GM23338 (cell line): Measurements from ENCODE around the gene NOL3. TPM values are rescaled to one million over a fixed set of nuclear protein-coding genes. Genes with fewer than 3 reads are reported as not detected.
A peak's percentile ranks its signal among the peaks of the same experiment; 100 is the strongest.

Source experiments
- ATAC-seq: fragments of 200-7000 bp; cut with Tn5 transposase; 3 replicates; pipeline ENCODE4 v1.9.1; 2020
- DNase-seq: peaks from one replicate; pipeline ENCODE4 v3.0.0-alpha.2; 2015; ENCODE audit warnings: low spot score
- H2AFZ ChIP-seq: fragments of 200-600 bp; sonication (generic); 2 replicates; pipeline ENCODE4 v1.8.0; 2016; ENCODE audit warnings: antibody characterized with exemption, mild to moderate bottlenecking, moderate library complexity
- H3F3A ChIP-seq: fragments of 200-600 bp; sonication (generic); replicated peaks from 2 replicates; pipeline ENCODE4 v1.8.0; 2017; ENCODE audit warnings: antibody characterized with exemption, mixed run types, low read depth
- H3K27ac ChIP-seq: fragments of 200-600 bp; sonication (generic); 2 replicates; pipeline ENCODE4 v1.6.1; 2016; ENCODE audit warnings: low read depth
- H3K27me3 ChIP-seq: fragments of 200-600 bp; sonication (generic); 2 replicates; pipeline ENCODE4 v1.8.0; 2016; ENCODE audit warnings: mild to moderate bottlenecking, mixed run types, moderate library complexity; ENCODE audit not compliant: insufficient read depth
- H3K36me3 ChIP-seq: fragments of 200-600 bp; sonication (generic); 2 replicates; pipeline ENCODE4 v1.8.0; 2016; ENCODE audit warnings: mild to moderate bottlenecking; ENCODE audit not compliant: insufficient read depth
- H3K4me1 ChIP-seq: fragments of 200-600 bp; sonication (generic); 2 replicates; pipeline ENCODE4 v1.8.0; 2016; ENCODE audit warnings: mild to moderate bottlenecking, moderate library complexity; ENCODE audit not compliant: insufficient read depth
- H3K4me2 ChIP-seq: fragments of 200-600 bp; sonication (generic); 2 replicates; pipeline ENCODE4 v1.7.1; 2017; ENCODE audit warnings: mixed run types
- H3K4me3 ChIP-seq: fragments of 200-600 bp; sonication (generic); 2 replicates; pipeline ENCODE4 v1.6.1; 2016; ENCODE audit warnings: mixed run types
- H3K79me2 ChIP-seq: fragments of 200-600 bp; sonication (generic); replicated peaks from 2 replicates; pipeline ENCODE4 v1.8.0; 2017; ENCODE audit warnings: mild to moderate bottlenecking; ENCODE audit not compliant: insufficient read depth
- H3K9me2 ChIP-seq: fragments of 200-600 bp; sonication (generic); 2 replicates; pipeline ENCODE4 v1.8.0; 2017; ENCODE audit not compliant: insufficient read depth
- H4K20me1 ChIP-seq: fragments of 200-600 bp; sonication (generic); replicated peaks from 2 replicates; pipeline ENCODE4 v1.8.0; 2017; ENCODE audit warnings: mild to moderate bottlenecking; ENCODE audit not compliant: insufficient read depth
- H3K27ac Mint-ChIP-seq: 2 replicates; pipeline ENCODE4 v1.8.0; 2020; ENCODE audit warnings: inconsistent platforms, mild to moderate bottlenecking, moderate library complexity, mixed read lengths
- H3K27me3 Mint-ChIP-seq: 3 replicates; pipeline ENCODE4 v1.8.0; 2022; ENCODE audit warnings: low read depth, mild to moderate bottlenecking, moderate library complexity, mixed read lengths, inconsistent platforms; ENCODE audit not compliant: insufficient read depth, poor library complexity
- H3K36me3 Mint-ChIP-seq: 3 replicates; pipeline ENCODE4 v1.8.0; 2021; ENCODE audit warnings: low read depth, mild to moderate bottlenecking, inconsistent platforms, moderate library complexity, mixed read lengths
- H3K4me1 Mint-ChIP-seq: 3 replicates; pipeline ENCODE4 v1.8.0; 2020; ENCODE audit warnings: mild to moderate bottlenecking, inconsistent platforms, mixed read lengths
- H3K4me3 Mint-ChIP-seq: 3 replicates; pipeline ENCODE4 v1.8.0; 2021; ENCODE audit warnings: moderate library complexity, mild to moderate bottlenecking, inconsistent platforms, mixed read lengths
- H3K9me3 Mint-ChIP-seq: 3 replicates; pipeline ENCODE4 v1.8.0; 2020; ENCODE audit warnings: moderate library complexity, mild to moderate bottlenecking, inconsistent platforms, mixed read lengths
- CREB1 ChIP-seq: fragments of 250-450 bp; sonication (Bioruptor Pico); IDR thresholded peaks from 2 replicates; pipeline ENCODE4 v1.5.0; 2020; ENCODE audit warnings: low read depth, mild to moderate bottlenecking, moderate library complexity
- CTCF ChIP-seq, 2 experiments: fragments of 200-600 bp in 1 of 2; sonication (generic) in 1 of 2; conservative IDR thresholded peaks; 2 replicates each; pipeline versions ENCODE4 v1.5.1 to v1.6.1; 2016 to 2017; ENCODE audit warnings: antibody characterized with exemption in 2 of 2, low read depth in 2 of 2, mild to moderate bottlenecking in 2 of 2, moderate library complexity in 1 of 2
- EZH2 ChIP-seq: fragments of 200-600 bp; sonication (generic); IDR thresholded peaks from one replicate; pipeline ENCODE4 v1.8.0; 2017; ENCODE audit warnings: antibody characterized with exemption, mild to moderate bottlenecking, low read depth; ENCODE audit not compliant: unreplicated experiment
- EZH2phosphoT487 ChIP-seq: fragments of 200-600 bp; sonication (generic); IDR thresholded peaks from one replicate; pipeline ENCODE4 v1.8.1; 2018; ENCODE audit warnings: antibody characterized with exemption; ENCODE audit not compliant: unreplicated experiment
- JUNB ChIP-seq: IDR thresholded peaks from one replicate; pipeline ENCODE4 v1.6.1; 2016; ENCODE audit warnings: antibody characterized with exemption; ENCODE audit not compliant: unreplicated experiment
- NANOG ChIP-seq: IDR thresholded peaks from 2 replicates; pipeline ENCODE4 v1.6.1; 2016; ENCODE audit warnings: antibody characterized with exemption, borderline replicate concordance
- POLR2AphosphoS5 ChIP-seq: IDR thresholded peaks from 2 replicates; pipeline ENCODE4 v1.6.1; 2016; ENCODE audit warnings: antibody characterized with exemption, low read depth
- REST ChIP-seq: IDR thresholded peaks from one replicate; pipeline ENCODE4 v1.6.1; 2018; ENCODE audit warnings: antibody characterized with exemption; ENCODE audit not compliant: unreplicated experiment
- ZNF114 ChIP-seq: fragments of 250-450 bp; sonication (Bioruptor Pico); IDR thresholded peaks from 2 replicates; pipeline ENCODE4 v1.5.0; 2020; ENCODE audit warnings: mild to moderate bottlenecking, moderate library complexity
- ZNF331 ChIP-seq: fragments of 250-450 bp; sonication (Bioruptor Pico); IDR thresholded peaks from 2 replicates; pipeline ENCODE4 v1.5.0; 2020; ENCODE audit warnings: low read depth, mild to moderate bottlenecking, moderate library complexity
- polyA plus RNA-seq: library from polyadenylated mRNA; unstranded; fragments of >200 nt; fragmentation: Nextera tagmentation; extraction: Ambion mirVana; gene quantifications from 2 replicates; pipeline ENCODE4 v1.2.1, GENCODE V29; 2016
- total RNA-seq: library from RNA; depleted of rRNA; stranded (reverse); fragments of >200 nt; shearing (Covaris generic); gene quantifications from 2 replicates; pipeline ENCODE4 v1.2.3, GENCODE V29; 2014

The NOL3 gene
- total and polyA plus RNA-seq, 2 experiments from 2014 or later, result 3.3 to 4.0 TPM

GRCh38 chr16:67197704-67198103 lies 27.4 kb downstream of the NOL3 start (continued):
- no peak for TF ChIP-seq CTCF (conservative IDR thresholded peaks at IDR 0.05; ENCODE audit: low read depth in 2 of 2)
- TF ChIP-seq ZNF114 (CRISPR knock-in tag), result no peak

- no peak overlapping the region for H3K27ac Mint-ChIP-seq
- no peaks in the 10 kb centered on the region for H3K27me3 ChIP-seq
- peak overlapping the region; percentile 78; the same call in 1 of the 2 replicates for H3K27ac ChIP-seq
- H3K4me2 ChIP-seq, result peak overlapping the region; percentile 84; the same call in 1 of the 2 replicates
- H2AFZ ChIP-seq, result no peak overlapping the region
- peaks cover 16% of the 10 kb centered on the region; the same call in 1 of the 2 replicates for H4K20me1 ChIP-seq
- H3K9me2 ChIP-seq, result no peaks in the 10 kb centered on the region
- DNase-seq, result peak; percentile 68
- peaks cover 9% of the 10 kb centered on the region for H3K4me1 ChIP-seq
- H3K36me3 ChIP-seq, result peaks cover 20% of the 10 kb centered on the region; the same call in 1 of the 2 replicates
- peaks cover 9% of the 10 kb centered on the region for H3K79me2 ChIP-seq
- H3K36me3 Mint-ChIP-seq, result peaks cover 49% of the 10 kb centered on the region
- peak overlapping the region; percentile 79; the same call in 1 of the 2 replicates for H3K4me3 ChIP-seq
- H3F3A ChIP-seq, result peaks cover 20% of the 10 kb centered on the region; the same call in 1 of the 2 replicates
- ATAC-seq, result peak; percentile 34
- no peaks in the 10 kb centered on the region for H3K9me3 Mint-ChIP-seq
- peaks cover 16% of the 10 kb centered on the region for H3K27me3 Mint-ChIP-seq
- H3K4me1 Mint-ChIP-seq, result peaks cover 13% of the 10 kb centered on the region
- peak; percentile 69 to 72 for TF ChIP-seq CTCF (conservative IDR thresholded peaks at IDR 0.05; ENCODE audit: low read depth in 2 of 2)
- no peak for TF ChIP-seq JUNB
- H3K4me3 Mint-ChIP-seq, result peak overlapping the region; percentile 54
Observed at GRCh38 chr16:67198238-67198734, 27.9 kb downstream of the NOL3 start.

GRCh38 chr16:67199011-67199807 lies 28.9 kb downstream of the NOL3 start, which contains the start of gene ELMO3:
Gene ELMO3 (plus strand): TSS chr16:67199131. CDS start chr16:67199327, 196 bp downstream.
- Histone ChIP-seq H2AFZ (peak within 1 kb of the TSS; percentile 96), H3K36me3 (peaks cover 20% of the 10 kb centered on the region; the same call in 1 of the 2 replicates), H3K27ac (peak within 1 kb of the TSS; percentile 78), H4K20me1 (peaks cover 9% of the 10 kb centered on the region; the same call in 1 of the 2 replicates), H3K4me3 (peak within 1 kb of the TSS; percentile 79), H3K9me2 (no peaks in the 10 kb centered on the region), H3F3A (peaks cover 18% of the 10 kb centered on the region; the same call in 1 of the 2 replicates), H3K4me2 (peak within 1 kb of the TSS; percentile 92), H3K79me2 (no peaks in the 10 kb centered on the region), H3K27me3 (no peaks in the 10 kb centered on the region), H3K4me1 (peaks cover 9% of the 10 kb centered on the region)
- ATAC-seq, result peak; percentile 87
- peak; percentile 89 for DNase-seq
- H3K36me3 Mint-ChIP-seq, result peaks cover 41% of the 10 kb centered on the region
- peaks cover 16% of the 10 kb centered on the region for H3K27me3 Mint-ChIP-seq
- H3K9me3 Mint-ChIP-seq, result no peaks in the 10 kb centered on the region
- H3K4me1 Mint-ChIP-seq, result peaks cover 6% of the 10 kb centered on the region
- peak within 1 kb of the TSS; percentile 83 for H3K27ac Mint-ChIP-seq
- H3K4me3 Mint-ChIP-seq, result peak within 1 kb of the TSS; percentile 86
- TF ChIP-seq JUNB (no peak), CTCF (conservative IDR thresholded peaks at IDR 0.05; ENCODE audit: low read depth in 2 of 2) (peak; percentile 52 to 89), CREB1 (CRISPR knock-in tag) (peak; percentile 55), EZH2phosphoT487 (no peak), NANOG (no peak), ZNF331 (CRISPR knock-in tag) (no peak), POLR2AphosphoS5 (peak; percentile 61), EZH2 (no peak), REST (peak; percentile 44)
